Endothelial cell of umbilical vein (primary cell): ENCODE results near the gene CASP10. TPM values are rescaled to one million over a fixed set of nuclear protein-coding genes. Genes with fewer than 3 reads are reported as not detected.
A peak's percentile ranks its signal among the peaks of the same experiment; 100 is the strongest.

Source experiments
- BruUV-seq: library from RNA; stranded (reverse); fragments of 400-500 nt; replicated peaks from 2 replicates; lab custom pipeline; 2021; lab: Mats Ljungman, UMichigan
- CTCF ChIA-PET: fragments of 300-600, 350-600 bp; sonication (Branson Sonifier 250); formaldehyde crosslinking; loops from one replicate; lab custom pipeline; 2021; ENCODE audit warnings: antibody characterized with exemption, inconsistent platforms; lab: Charles Lee
- POLR2A ChIA-PET: fragments of 300-600, 350-600 bp; sonication (Branson Sonifier 250); formaldehyde crosslinking; loops from one replicate; lab custom pipeline; 2021; ENCODE audit warnings: antibody characterized with exemption, inconsistent platforms; lab: Charles Lee
- DNase-seq: peaks from one replicate; pipeline ENCODE4 v3.0.0-alpha.2; 2011; ENCODE audit warnings: low read depth, low spot score
- FAIRE-seq: peaks from 2 replicates; lab custom pipeline; 2011; peaks lifted over from hg19 to GRCh38; lab: Jason Lieb, UNC
- H2AFZ ChIP-seq: 2 replicates; pipeline ENCODE4 v1.6.0; 2012; ENCODE audit warnings: low read depth, low read length, control low read depth, inconsistent platforms
- H3K27ac ChIP-seq: 2 replicates; pipeline ENCODE4 v1.5.1; 2011; ENCODE audit warnings: low read depth, mild to moderate bottlenecking, control low read depth, low read length, moderate library complexity; ENCODE audit not compliant: insufficient read depth
- H3K27me3 ChIP-seq, 2 experiments: 2 replicates each; pipeline versions ENCODE4 v1.6.0 to v1.6.1; 2011; ENCODE audit warnings: low read length in 2 of 2, mixed read lengths in 1 of 2; ENCODE audit not compliant: control insufficient read depth in 2 of 2, insufficient read depth in 2 of 2
- H3K36me3 ChIP-seq, 2 experiments: 2 replicates in 1 of 2; 3 replicates in 1 of 2; pipeline ENCODE4 v1.5.1; 2011; ENCODE audit warnings: low read length in 2 of 2, mild to moderate bottlenecking in 1 of 2, moderate library complexity in 1 of 2; ENCODE audit not compliant: control insufficient read depth in 2 of 2, insufficient read depth in 2 of 2; ENCODE audit errors: extremely low read depth in 1 of 2
- H3K4me1 ChIP-seq: 3 replicates; pipeline ENCODE4 v1.5.1; 2011; ENCODE audit warnings: mild to moderate bottlenecking, low read length; ENCODE audit not compliant: control insufficient read depth, insufficient read depth; ENCODE audit errors: extremely low read depth
- H3K4me2 ChIP-seq: 2 replicates; pipeline ENCODE4 v1.6.1; 2011; ENCODE audit warnings: low read length, control low read depth, mixed read lengths; ENCODE audit not compliant: insufficient read depth
- H3K4me3 ChIP-seq, 3 experiments: fragments of 200-600 bp in 1 of 3; sonication (generic), shearing (Covaris generic) in 1 of 3; replicated peaks in 1 of 3; 2 replicates each; pipeline ENCODE4 v1.5.1; 2011 to 2016; ENCODE audit warnings: control low read depth in 3 of 3, low read length in 3 of 3, mild to moderate bottlenecking in 2 of 3, inconsistent platforms in 1 of 3, low read depth in 1 of 3, moderate library complexity in 1 of 3; ENCODE audit not compliant: insufficient read depth in 1 of 3
- H3K79me2 ChIP-seq: 2 replicates; pipeline ENCODE4 v1.6.0; 2012; ENCODE audit warnings: low read length, inconsistent platforms; ENCODE audit not compliant: control insufficient read depth, insufficient read depth
- H3K9ac ChIP-seq: replicated peaks from 2 replicates; pipeline ENCODE3; 2011; ENCODE audit warnings: low read length, control low read depth; ENCODE audit not compliant: insufficient read depth; ENCODE audit errors: extremely low read depth
- H3K9me1 ChIP-seq: replicated peaks from 3 replicates; pipeline ENCODE4 v1.6.0; 2011; ENCODE audit warnings: mild to moderate bottlenecking, low read length; ENCODE audit not compliant: control insufficient read depth, insufficient read depth; ENCODE audit errors: extremely low read depth
- H3K9me3 ChIP-seq: replicated peaks from 2 replicates; pipeline ENCODE4 v1.5.1; 2012; ENCODE audit warnings: low read length, inconsistent platforms; ENCODE audit not compliant: control insufficient read depth, insufficient read depth
- H4K20me1 ChIP-seq: replicated peaks from 2 replicates; pipeline ENCODE3; 2011; ENCODE audit warnings: mild to moderate bottlenecking, low read length; ENCODE audit not compliant: control insufficient read depth, insufficient read depth; ENCODE audit errors: extremely low read depth
- CTCF ChIP-seq, 2 donors: IDR thresholded peaks; 1 replicate in 1 of 2; 2 replicates in 1 of 2; pipeline ENCODE4 v1.5.1; 2011; ENCODE audit warnings: low read length in 2 of 2, mild to moderate bottlenecking in 2 of 2, moderate library complexity in 2 of 2, control low read depth in 1 of 2, inconsistent platforms in 1 of 2, low read depth in 1 of 2; ENCODE audit not compliant: insufficient read depth in 1 of 2; ENCODE audit errors: extremely low read depth in 1 of 2
- EZH2 ChIP-seq: IDR thresholded peaks from 2 replicates; pipeline ENCODE4 v1.6.1; 2012; ENCODE audit warnings: borderline replicate concordance, low read depth, mild to moderate bottlenecking, moderate library complexity, low read length, inconsistent platforms; ENCODE audit not compliant: severe bottlenecking
- FOS ChIP-seq: IDR thresholded peaks from 2 replicates; pipeline ENCODE4 v1.6.1; 2011; ENCODE audit warnings: mild to moderate bottlenecking, low read length, moderate library complexity, borderline replicate concordance; ENCODE audit not compliant: insufficient read depth
- GATA2 ChIP-seq: IDR thresholded peaks from 2 replicates; pipeline ENCODE4 v1.7.0; 2011; ENCODE audit warnings: low read depth, mild to moderate bottlenecking, moderate library complexity, mixed read lengths, low read length; ENCODE audit not compliant: insufficient read length, insufficient read depth
- JUN ChIP-seq: IDR thresholded peaks from 2 replicates; pipeline ENCODE4 v1.6.1; 2011; ENCODE audit warnings: borderline replicate concordance, low read depth; ENCODE audit not compliant: insufficient read length, insufficient read depth
- MAX ChIP-seq: IDR thresholded peaks from 2 replicates; pipeline ENCODE4 v1.6.1; 2011; ENCODE audit not compliant: insufficient read depth, insufficient read length
- MYC ChIP-seq: IDR thresholded peaks from one replicate; pipeline ENCODE4 v1.6.1; 2011; ENCODE audit warnings: mild to moderate bottlenecking, low read depth, low read length
- POLR2A ChIP-seq: IDR thresholded peaks from 2 replicates; pipeline ENCODE4 v1.6.1; 2012; ENCODE audit warnings: low read depth, mild to moderate bottlenecking, control low read depth, low read length
- POLR2AphosphoS5 ChIP-seq: IDR thresholded peaks from 2 replicates; pipeline ENCODE4 v1.6.1; 2012; ENCODE audit warnings: low read depth, mild to moderate bottlenecking, control low read depth, low read length, moderate library complexity; ENCODE audit not compliant: insufficient read depth
- dilution Hi-C: fragments of 300-500 bp; cut with MboI; formaldehyde crosslinking; loops from one replicate; pipeline ENCODE4 v1.15.0; 2019; ENCODE audit warnings: low sequenced_read_pairs; ENCODE audit not compliant: extremely low pct_ligation_motif_present
- intact Hi-C: fragments of 100-400 bp; cut with micrococcal nuclease; formaldehyde crosslinking; loops from one replicate; pipeline ENCODE4 v1.10.0; 2022
- polyA plus RNA-seq, 4 experiments: library from polyadenylated mRNA; depleted of rRNA in 3 of 4; stranded (reverse) in 3 of 4; unstranded in 1 of 4; fragments of >200 nt; gene quantifications; 2 replicates each; pipeline versions ENCODE4 v1.2.1 to v1.2.3, GENCODE V29; 2011 to 2012; ENCODE audit warnings: missing spikeins in 1 of 4
- total RNA-seq: library from RNA; stranded (reverse); gene quantifications from 2 replicates; pipeline ENCODE4 v1.2.3, GENCODE V29; 2021

CASP10 gene
- total and polyA plus RNA-seq, 2 donors (not counting 3 experiments of a cell fraction or from before 2014, with no cell fraction given): 16.4 to 37.6 TPM

- no peaks in the 10 kb centered on the region for H3K36me3 ChIP-seq
- DNase-seq (no peak), FAIRE-seq (no peak)
- intact Hi-C loops: no loop called here
- dilution Hi-C loops: no loop called here
- POLR2A ChIA-PET: interaction anchor here (0.7 kb wide), 1 partner anchor 10 kb away, joined by 3 read pairs; no protein-coding TSS in a partner anchor
- H3K9me3 ChIP-seq: no peaks in the 10 kb centered on the region
- H3K4me2 ChIP-seq: peak within 1 kb of the TSS; percentile 92
- H3K4me1 ChIP-seq: peaks cover 30% of the 10 kb centered on the region
- CTCF ChIA-PET: interaction anchor here (1.3 kb wide), 1 partner anchor 22 kb away, joined by 3 read pairs; no protein-coding TSS in a partner anchor
- H2AFZ ChIP-seq: peak within 1 kb of the TSS; percentile 93
- BruUV-seq: no TSS peak
- H3K79me2 ChIP-seq: peaks cover 10% of the 10 kb centered on the region
- no peak for TF ChIP-seq FOS
- no peak for TF ChIP-seq EZH2
- TF ChIP-seq MAX: no peak
- TF ChIP-seq POLR2A: no peak
- TF ChIP-seq JUN: no peak
- TF ChIP-seq GATA2: no peak
- no peak for TF ChIP-seq CTCF (IDR thresholded peaks at IDR 0.05; ENCODE audit: extremely low read depth in 1 of 2, insufficient read depth in 1 of 2, low read depth in 1 of 2, low read length in 2 of 2)
- no peak for TF ChIP-seq POLR2AphosphoS5
- no peak for TF ChIP-seq MYC
- H4K20me1 ChIP-seq: no peaks in the 10 kb centered on the region
- no peaks in the 10 kb centered on the region for H3K9me1 ChIP-seq
- H3K4me3 ChIP-seq: no peak within 1 kb of the TSS
- no peaks in the 10 kb centered on the region for H3K27me3 ChIP-seq
- H3K27ac ChIP-seq: peak within 1 kb of the TSS; percentile 39
- H3K9ac ChIP-seq: no peak within 1 kb of the TSS
Observed at GRCh38 chr2:201260302-201260800, 77.4 kb downstream of the CASP10 start, which contains the start of gene CASP8. Gene CASP8, plus strand, starts transcription at chr2:201260536. Its CDS starts 5,951 bp downstream, at chr2:201266487.
